ENCODE results near the gene MPHOSPH10.
"Not testable (repeated sequence)": the region's sequence is repeated elsewhere in the genome, so short reads cannot be mapped to it uniquely, and the experiment has no call there.

Gene MPHOSPH10, protein sequence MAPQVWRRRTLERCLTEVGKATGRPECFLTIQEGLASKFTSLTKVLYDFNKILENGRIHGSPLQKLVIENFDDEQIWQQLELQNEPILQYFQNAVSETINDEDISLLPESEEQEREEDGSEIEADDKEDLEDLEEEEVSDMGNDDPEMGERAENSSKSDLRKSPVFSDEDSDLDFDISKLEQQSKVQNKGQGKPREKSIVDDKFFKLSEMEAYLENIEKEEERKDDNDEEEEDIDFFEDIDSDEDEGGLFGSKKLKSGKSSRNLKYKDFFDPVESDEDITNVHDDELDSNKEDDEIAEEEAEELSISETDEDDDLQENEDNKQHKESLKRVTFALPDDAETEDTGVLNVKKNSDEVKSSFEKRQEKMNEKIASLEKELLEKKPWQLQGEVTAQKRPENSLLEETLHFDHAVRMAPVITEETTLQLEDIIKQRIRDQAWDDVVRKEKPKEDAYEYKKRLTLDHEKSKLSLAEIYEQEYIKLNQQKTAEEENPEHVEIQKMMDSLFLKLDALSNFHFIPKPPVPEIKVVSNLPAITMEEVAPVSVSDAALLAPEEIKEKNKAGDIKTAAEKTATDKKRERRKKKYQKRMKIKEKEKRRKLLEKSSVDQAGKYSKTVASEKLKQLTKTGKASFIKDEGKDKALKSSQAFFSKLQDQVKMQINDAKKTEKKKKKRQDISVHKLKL

DNA sequence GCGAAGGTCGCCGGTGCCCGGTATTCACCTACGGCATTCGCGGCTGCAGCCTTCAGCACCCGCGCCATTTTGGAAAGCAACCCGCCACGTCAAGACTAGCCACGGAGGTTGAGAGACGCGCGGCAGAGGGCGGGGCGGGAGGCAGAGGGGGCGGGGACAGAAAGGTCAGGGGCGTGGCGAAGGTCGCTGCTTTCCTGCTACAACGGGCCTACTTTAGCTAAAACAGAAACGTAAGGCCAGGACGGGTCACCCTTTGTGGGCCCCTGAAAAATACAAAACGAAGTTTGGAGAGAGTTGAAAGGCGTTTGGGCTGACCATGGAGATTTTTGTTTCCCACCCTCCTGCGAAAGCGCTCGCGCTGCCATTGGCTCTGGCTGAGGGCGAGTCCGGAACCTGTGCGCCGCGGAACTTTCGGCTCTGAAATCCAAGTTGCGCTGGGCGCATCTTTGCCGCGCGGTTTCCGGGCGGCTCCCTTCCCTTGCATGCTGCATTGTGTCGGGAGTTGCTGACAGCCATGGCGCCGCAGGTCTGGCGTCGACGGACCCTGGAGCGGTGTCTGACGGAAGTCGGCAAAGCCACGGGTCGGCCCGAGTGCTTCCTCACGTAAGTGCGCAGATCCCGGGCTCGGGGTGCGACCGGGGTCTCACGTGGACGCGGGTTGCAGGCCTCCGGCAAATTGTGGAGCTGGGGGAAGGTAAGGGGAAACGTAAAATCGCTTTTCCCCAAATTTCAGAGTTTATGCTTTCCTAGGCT, at the start of gene MPHOSPH10, which contains the start of gene MCEE:
MPHOSPH10 (plus strand) TSS at position 483 of the 753 bp plus-strand sequence; CDS start at position 515, 32 bp downstream.
MCEE (minus strand) TSS at position 78 of the 753 bp plus-strand sequence; CDS start at position 68, 10 bp downstream.
- Histone ChIP-seq H3K4me1 (ENCODE audit: insufficient read depth, low read length) (peaks cover 7% of the 10 kb centered on the region; the same call in 1 of the 2 replicates), H3K27ac (ENCODE audit: low read length) (peak within 1 kb of the TSS; percentile 84), H3K9me3 (ENCODE audit: insufficient read depth, low read depth, low read length) (no peaks in the 10 kb centered on the region), H3K4me3 (ENCODE audit: low read length) (peak within 1 kb of the TSS; percentile 92), H3K9ac (ENCODE audit: low read depth, low read length) (peak within 1 kb of the TSS; percentile 91), H3K36me3 (ENCODE audit: insufficient read depth, low read depth, low read length) (peaks cover 26% of the 10 kb centered on the region), H3K27me3 (ENCODE audit: insufficient read depth, low read length) (no peaks in the 10 kb centered on the region)

DNA sequence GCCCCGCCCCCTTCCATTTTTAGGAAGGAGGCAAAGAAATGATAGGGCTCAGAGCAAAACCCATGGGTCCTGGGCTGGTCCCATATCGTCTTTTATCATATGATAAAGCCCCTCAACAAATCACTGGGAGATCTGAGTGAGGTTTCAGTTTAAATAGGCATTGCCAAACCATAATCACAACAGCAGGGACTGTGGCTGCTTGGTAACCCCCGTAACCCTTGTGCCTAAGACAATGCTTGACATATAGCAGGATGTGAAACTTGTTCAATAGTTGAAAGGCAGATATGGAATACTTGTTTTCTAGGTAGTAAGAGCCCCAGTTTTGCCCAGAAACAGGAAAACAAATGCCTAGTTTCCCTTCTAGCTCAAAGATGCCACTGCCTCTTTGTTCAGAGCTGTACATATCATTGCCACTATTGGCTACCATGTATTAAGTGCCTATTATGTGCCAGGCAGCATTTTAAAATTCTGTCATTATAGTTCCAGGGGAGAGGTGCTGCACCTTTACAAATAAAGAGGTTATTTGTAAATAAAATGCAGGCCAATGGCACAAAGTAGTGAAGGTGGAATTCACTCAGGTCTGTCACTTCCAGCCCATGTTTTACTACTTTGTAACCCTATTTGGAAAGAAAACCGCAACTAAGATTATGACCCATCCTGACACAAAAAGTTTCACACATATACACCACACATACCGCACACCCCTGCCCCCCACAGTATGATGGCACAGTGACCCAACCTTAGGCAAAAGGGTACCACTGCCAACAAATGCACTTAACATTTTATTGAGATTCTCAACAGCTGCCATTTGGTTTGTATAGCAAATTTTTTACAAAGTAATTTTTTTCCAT, 47.8 kb upstream of the MPHOSPH10 start:
- H3K27ac ChIP-seq (ENCODE audit: low read length) = no peak overlapping the region
- H3K9ac ChIP-seq (ENCODE audit: low read depth, low read length) = no peak overlapping the region
- peaks cover 15% of the 10 kb centered on the region for H3K36me3 ChIP-seq (ENCODE audit: insufficient read depth, low read depth, low read length)
- H3K9me3 ChIP-seq (ENCODE audit: insufficient read depth, low read depth, low read length) = no peaks in the 10 kb centered on the region
- no peaks in the 10 kb centered on the region for H3K27me3 ChIP-seq (ENCODE audit: insufficient read depth, low read length)
- H3K4me1 ChIP-seq (ENCODE audit: insufficient read depth, low read length) = peaks cover 25% of the 10 kb centered on the region
- H3K4me3 ChIP-seq (ENCODE audit: low read length) = no peak overlapping the region

DNA sequence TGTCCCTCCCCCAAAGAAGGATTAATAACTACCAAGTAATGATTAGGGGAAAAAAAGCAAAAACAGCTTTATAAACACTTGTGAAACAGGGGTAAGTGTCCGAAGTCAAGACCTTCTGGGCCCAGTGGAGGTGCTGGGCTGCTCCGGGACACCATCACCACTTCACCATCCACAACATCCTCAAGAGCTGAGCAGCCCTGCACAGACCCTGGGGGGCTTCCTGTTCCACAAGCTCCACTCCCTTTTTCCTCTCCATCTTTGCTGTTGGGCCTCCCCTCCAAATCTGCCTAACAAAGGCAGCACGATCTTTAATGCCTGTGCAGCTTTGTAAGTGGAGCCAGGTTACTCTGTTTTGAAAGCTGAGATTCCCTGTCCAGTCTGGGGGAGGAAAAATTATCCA, 47.1 kb upstream of the MPHOSPH10 start:
- H3K36me3 ChIP-seq (ENCODE audit: insufficient read depth, low read depth, low read length); H3K9me3 ChIP-seq (ENCODE audit: insufficient read depth, low read depth, low read length); H3K9ac ChIP-seq (ENCODE audit: low read depth, low read length); H3K27ac ChIP-seq (ENCODE audit: low read length); H3K27me3 ChIP-seq (ENCODE audit: insufficient read depth, low read length); H3K4me3 ChIP-seq (ENCODE audit: low read length): not testable (repeated sequence)
- peaks cover 25% of the 10 kb centered on the region for H3K4me1 ChIP-seq (ENCODE audit: insufficient read depth, low read length)

DNA sequence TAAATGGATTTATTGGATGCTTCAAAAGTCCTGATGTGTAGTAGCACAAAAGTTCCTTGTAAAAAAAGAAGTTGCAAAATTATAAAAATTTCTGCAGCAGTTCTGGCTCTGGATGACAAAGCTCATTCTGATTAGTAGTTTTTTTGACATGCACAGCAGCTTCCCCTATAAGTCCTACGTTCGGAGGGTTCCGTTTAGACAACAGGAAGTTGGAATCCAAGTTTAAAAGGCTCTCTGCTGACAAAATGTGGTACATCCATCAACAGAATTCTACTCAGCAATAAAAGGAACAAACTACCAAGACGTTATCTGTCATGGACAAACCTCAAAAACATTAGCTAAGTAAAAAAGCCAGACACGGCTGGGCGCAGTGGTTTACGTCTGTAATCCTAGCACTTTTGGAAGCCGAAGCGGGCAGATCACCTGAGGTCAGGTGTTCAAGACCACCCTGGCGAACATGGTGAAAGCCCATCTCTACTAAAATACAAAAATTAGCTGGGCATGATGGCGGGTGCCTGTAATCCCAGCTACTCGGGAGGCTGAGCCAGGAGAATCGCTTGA, 46.6 kb upstream of the MPHOSPH10 start:
- not testable (repeated sequence) for H3K4me3 ChIP-seq (ENCODE audit: low read length); H3K9me3 ChIP-seq (ENCODE audit: insufficient read depth, low read depth, low read length); H3K9ac ChIP-seq (ENCODE audit: low read depth, low read length); H3K27me3 ChIP-seq (ENCODE audit: insufficient read depth, low read length); H3K36me3 ChIP-seq (ENCODE audit: insufficient read depth, low read depth, low read length)
- Histone ChIP-seq H3K27ac (ENCODE audit: low read length) (peak overlapping the region; percentile 42), H3K4me1 (ENCODE audit: insufficient read depth, low read length) (peaks cover 25% of the 10 kb centered on the region)

DNA sequence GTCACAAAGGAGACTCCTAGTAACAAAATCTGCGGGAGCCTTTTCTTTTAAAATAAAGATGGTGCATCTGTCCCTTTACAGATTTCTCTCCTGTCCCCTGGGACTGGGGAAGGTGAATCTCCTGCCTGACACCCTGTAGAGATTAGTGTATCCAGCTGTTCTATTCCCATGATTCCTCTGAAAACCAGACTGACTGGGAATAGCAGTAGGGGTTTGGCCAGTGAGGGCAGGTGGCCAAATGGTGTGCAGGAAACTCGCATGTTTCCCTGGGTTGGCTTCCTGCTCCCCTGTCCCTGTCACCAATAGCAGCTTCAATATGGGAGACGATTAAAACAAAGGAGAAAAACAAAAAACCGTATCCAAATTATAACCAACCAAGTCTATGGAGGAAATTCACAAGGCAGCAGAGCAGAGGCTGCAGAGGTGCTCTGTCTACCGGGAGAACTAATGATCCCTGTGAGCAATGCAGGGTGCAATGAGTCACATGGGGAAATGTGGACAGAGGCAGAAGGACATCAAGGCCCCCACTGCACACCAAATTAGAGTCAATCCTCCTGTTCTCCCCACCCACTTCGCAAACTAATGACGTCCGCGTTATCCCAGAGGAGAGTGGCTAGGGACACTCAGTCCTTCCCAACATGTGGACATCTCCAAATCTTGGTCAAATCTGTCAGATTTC, 45.0 kb upstream of the MPHOSPH10 start:
- not testable (repeated sequence) for H3K9me3 ChIP-seq (ENCODE audit: insufficient read depth, low read depth, low read length); H3K36me3 ChIP-seq (ENCODE audit: insufficient read depth, low read depth, low read length); H3K27ac ChIP-seq (ENCODE audit: low read length); H3K4me3 ChIP-seq (ENCODE audit: low read length); H3K9ac ChIP-seq (ENCODE audit: low read depth, low read length); H3K27me3 ChIP-seq (ENCODE audit: insufficient read depth, low read length)
- H3K4me1 ChIP-seq (ENCODE audit: insufficient read depth, low read length) = peaks cover 25% of the 10 kb centered on the region

DNA sequence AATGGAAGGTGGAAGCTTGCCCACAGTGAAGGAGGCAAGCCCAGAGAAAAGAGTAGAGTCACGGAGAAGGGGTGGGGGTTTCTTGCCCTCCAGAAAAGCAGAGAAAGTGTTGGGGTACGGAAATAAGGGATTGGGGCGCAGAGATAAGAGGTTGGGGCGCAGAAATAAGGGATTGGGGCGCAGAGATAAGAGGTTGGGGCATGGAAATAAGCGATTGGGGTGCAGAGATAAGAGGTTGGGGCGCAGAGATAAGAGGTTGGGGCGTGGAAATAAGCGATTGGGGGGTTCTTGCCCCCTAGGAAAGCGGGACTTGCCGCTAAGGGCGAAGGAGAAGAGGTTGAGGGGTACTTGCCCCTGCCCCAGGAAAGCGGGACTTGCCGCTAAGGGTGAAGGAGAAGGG, 41.0 kb upstream of the MPHOSPH10 start:
- H3K4me3 ChIP-seq (ENCODE audit: low read length); H3K9me3 ChIP-seq (ENCODE audit: insufficient read depth, low read depth, low read length); H3K9ac ChIP-seq (ENCODE audit: low read depth, low read length); H3K27ac ChIP-seq (ENCODE audit: low read length); H3K36me3 ChIP-seq (ENCODE audit: insufficient read depth, low read depth, low read length); H3K27me3 ChIP-seq (ENCODE audit: insufficient read depth, low read length): not testable (repeated sequence)
- H3K4me1 ChIP-seq (ENCODE audit: insufficient read depth, low read length) = peaks cover 17% of the 10 kb centered on the region

DNA sequence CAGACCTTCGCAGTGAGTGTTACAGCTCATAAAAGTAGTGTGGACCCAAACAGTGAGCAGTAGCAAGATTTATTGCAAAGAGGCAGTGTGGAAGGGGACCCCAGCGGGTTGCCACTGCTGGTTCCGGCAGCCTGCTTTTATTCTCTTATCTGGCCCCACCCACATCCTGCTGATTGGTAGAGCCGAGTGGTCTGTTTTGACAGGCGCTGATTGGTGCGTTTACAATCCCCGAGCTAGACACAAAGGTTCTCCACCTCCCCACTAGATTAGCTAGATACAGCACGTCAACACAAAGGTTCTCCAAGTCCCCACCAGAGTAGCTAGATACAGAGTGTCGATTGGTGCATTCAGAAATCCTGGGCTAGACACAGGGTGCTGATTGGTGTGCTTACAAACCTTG, 38.6 kb upstream of the MPHOSPH10 start:
- not testable (repeated sequence) for H3K9me3 ChIP-seq (ENCODE audit: insufficient read depth, low read depth, low read length); H3K9ac ChIP-seq (ENCODE audit: low read depth, low read length); H3K36me3 ChIP-seq (ENCODE audit: insufficient read depth, low read depth, low read length); H3K4me1 ChIP-seq (ENCODE audit: insufficient read depth, low read length); H3K27ac ChIP-seq (ENCODE audit: low read length); H3K4me3 ChIP-seq (ENCODE audit: low read length); H3K27me3 ChIP-seq (ENCODE audit: insufficient read depth, low read length)

DNA sequence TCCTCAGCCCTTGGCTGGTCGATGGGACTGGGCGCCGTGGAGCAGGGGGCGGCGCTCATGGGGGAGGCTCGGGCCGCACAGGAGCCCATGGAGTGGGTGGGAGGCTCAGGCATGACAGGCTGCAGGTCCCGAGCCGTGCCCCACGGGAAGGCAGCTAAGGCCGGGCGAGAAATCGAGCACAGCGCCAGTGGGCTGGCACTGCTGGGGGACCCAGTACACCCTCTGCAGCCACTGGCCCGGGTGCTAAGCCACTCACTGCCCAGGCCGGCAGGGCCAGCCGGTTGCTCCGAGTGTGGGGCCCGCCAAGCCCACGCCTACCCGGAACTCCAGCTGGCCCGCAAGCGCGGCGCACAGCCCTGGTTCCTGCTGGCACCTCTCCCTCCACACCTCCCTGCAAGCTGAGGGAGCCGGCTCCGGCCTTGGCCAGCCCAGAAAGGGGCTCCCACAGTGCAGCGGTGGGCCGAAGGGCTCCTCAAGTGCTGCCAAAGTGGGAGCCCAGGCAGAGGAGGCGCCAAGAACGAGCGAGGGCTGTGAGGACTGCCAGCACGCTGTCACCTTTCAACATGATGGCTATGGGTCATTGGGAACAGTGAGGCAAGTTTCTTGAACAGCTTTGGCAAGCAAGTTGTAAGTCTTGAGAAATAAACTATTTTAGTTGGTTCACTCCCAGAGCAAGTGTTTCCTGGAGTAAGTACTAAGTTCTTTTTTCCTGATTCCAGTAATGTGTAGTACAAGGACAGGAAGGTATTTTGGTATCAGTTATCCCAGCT, 37.8 kb upstream of the MPHOSPH10 start:
- H3K4me3 ChIP-seq (ENCODE audit: low read length); H3K36me3 ChIP-seq (ENCODE audit: insufficient read depth, low read depth, low read length); H3K27me3 ChIP-seq (ENCODE audit: insufficient read depth, low read length); H3K27ac ChIP-seq (ENCODE audit: low read length); H3K9ac ChIP-seq (ENCODE audit: low read depth, low read length); H3K4me1 ChIP-seq (ENCODE audit: insufficient read depth, low read length); H3K9me3 ChIP-seq (ENCODE audit: insufficient read depth, low read depth, low read length): not testable (repeated sequence)

DNA sequence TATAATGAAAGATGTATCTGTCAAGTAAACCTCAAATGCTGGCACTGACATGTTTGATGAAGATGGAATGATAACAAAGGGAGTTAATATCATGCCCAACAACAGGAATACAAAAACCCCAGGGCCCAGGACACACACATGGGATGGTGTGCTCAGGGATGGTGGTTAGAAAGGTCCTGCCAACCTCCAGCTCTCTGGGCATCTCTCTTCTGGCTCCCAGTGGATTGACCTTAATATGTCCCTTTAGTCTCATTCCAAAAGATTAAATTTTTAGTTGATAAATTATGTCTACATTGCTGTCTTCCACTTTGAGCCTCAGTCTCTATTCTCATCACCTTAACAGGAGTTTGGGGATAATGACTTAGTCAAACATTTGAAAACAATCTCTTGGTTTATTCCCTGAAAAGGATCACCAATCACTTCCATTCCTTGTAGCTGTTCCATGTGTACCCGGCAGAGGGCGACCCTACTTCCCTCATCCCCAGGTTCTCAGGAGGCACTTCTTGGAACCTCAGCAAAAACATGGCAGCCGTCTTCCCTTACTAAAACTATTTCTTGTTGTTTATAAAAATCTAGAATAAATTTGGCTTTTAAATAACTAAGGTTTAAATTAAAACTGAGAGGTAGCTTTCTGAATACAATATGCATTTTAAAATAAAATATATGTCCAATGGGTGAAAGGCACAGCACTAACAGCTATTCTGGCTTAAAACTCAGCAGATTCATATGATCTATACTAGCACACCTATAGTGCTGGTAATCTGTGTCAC, 30.1 kb upstream of the MPHOSPH10 start:
- H3K27ac ChIP-seq (ENCODE audit: low read length) = no peak overlapping the region
- H3K9ac ChIP-seq (ENCODE audit: low read depth, low read length) = no peak overlapping the region

More for the DNA sequence above, 30.1 kb upstream of the MPHOSPH10 start:
- Histone ChIP-seq H3K4me1 (ENCODE audit: insufficient read depth, low read length) (peaks cover 7% of the 10 kb centered on the region; the same call in 1 of the 2 replicates), H3K36me3 (ENCODE audit: insufficient read depth, low read depth, low read length) (no peaks in the 10 kb centered on the region), H3K9me3 (ENCODE audit: insufficient read depth, low read depth, low read length) (no peaks in the 10 kb centered on the region), H3K4me3 (ENCODE audit: low read length) (no peak overlapping the region), H3K27me3 (ENCODE audit: insufficient read depth, low read length) (no peaks in the 10 kb centered on the region)

Data from iPS-20b (cell line).